Measurements from ENCODE around the gene PIP4P1. TPM values are rescaled to one million over a fixed set of nuclear protein-coding genes. Genes with fewer than 3 reads are reported as not detected.

Gene PIP4P1
- total and polyA plus RNA-seq, 2 of the 13 experiments (the other 11 are each of a cell fraction or from before 2014, with no cell fraction given) = 33.4 to 47.0 TPM

GRCh38 chr14:20469890-20470602, 8.8 kb upstream of the PIP4P1 start (continued):
- TF ChIP-seq EP300 (IDR thresholded peaks at IDR 0.05; ENCODE audit: low read depth in 2 of 2, low read length in 2 of 2) = peak in 1 of 2 experiments; percentile 35; a peak in 1 of 4 replicates
- TF ChIP-seq EP300 (CRISPR knock-in tag; IDR thresholded peaks at IDR 0.05; ENCODE audit: borderline replicate concordance) = no peak
- TF ChIP-seq CEBPB (IDR thresholded peaks at IDR 0.05; ENCODE audit: borderline replicate concordance, low read depth, low read length) = peak; percentile 97
- no peak for TF ChIP-seq AFF4 (CRISPR knock-in tag; IDR thresholded peaks at IDR 0.05)
- TF ChIP-seq CENPBD1 (CRISPR knock-in tag; IDR thresholded peaks at IDR 0.05; ENCODE audit: borderline replicate concordance, low read depth) = no peak
- TF ChIP-seq ZBTB49 (CRISPR knock-in tag; IDR thresholded peaks at IDR 0.05; ENCODE audit: borderline replicate concordance) = no peak
- no peak for TF ChIP-seq ZNF282 (IDR thresholded peaks at IDR 0.05; ENCODE audit: partially characterized antibody)
- TF ChIP-seq KLF16 (CRISPR knock-in tag; IDR thresholded peaks at IDR 0.05) = 0 out of 4 replicates have a peak, but pooled peaks of 1 of the 2 experiments have one; percentile 26
- TF ChIP-seq BCL6 (CRISPR knock-in tag; IDR thresholded peaks at IDR 0.05) = peak; percentile 96
- peak; percentile 38; the same call in 1 of the 2 replicates for TF ChIP-seq GATAD2A (CRISPR knock-in tag; IDR thresholded peaks at IDR 0.05)
- TF ChIP-seq TBL1XR1 (IDR thresholded peaks at IDR 0.05; ENCODE audit: borderline replicate concordance, low read length, partially characterized antibody) = no peak
- TF ChIP-seq CTCF (CRISPR knock-in tag; IDR thresholded peaks at IDR 0.05) = 0 out of 2 replicates have a peak, but pooled peaks have one; percentile 6
- TF ChIP-seq DPF2 (CRISPR knock-in tag; IDR thresholded peaks at IDR 0.05; ENCODE audit: borderline replicate concordance, low read depth) = 0 out of 2 replicates have a peak, but pooled peaks have one; percentile 14
- TF ChIP-seq ZSCAN31 (CRISPR knock-in tag; IDR thresholded peaks at IDR 0.05; ENCODE audit: low read depth) = 0 out of 2 replicates have a peak, but pooled peaks have one; percentile 47
- TF ChIP-seq ELF4 (CRISPR knock-in tag; IDR thresholded peaks at IDR 0.05; ENCODE audit: borderline replicate concordance) = 0 out of 2 replicates have a peak, but pooled peaks have one; percentile 62
- no peak for TF ChIP-seq CREBL2 (CRISPR knock-in tag; IDR thresholded peaks at IDR 0.05; ENCODE audit: borderline replicate concordance)
- TF ChIP-seq RNF2 (conservative IDR thresholded peaks at IDR 0.05; ENCODE audit: low read depth) = no peak
- no peak for TF ChIP-seq ZNF260 (CRISPR knock-in tag; IDR thresholded peaks at IDR 0.05; ENCODE audit: borderline replicate concordance, low read depth)
- TF ChIP-seq NR1H2 (CRISPR knock-in tag; IDR thresholded peaks at IDR 0.05; ENCODE audit: borderline replicate concordance, low read depth) = peak; percentile 31; the same call in 1 of the 2 replicates
